Measurements from ENCODE around the gene PHACTR1. TPM values are rescaled to one million over a fixed set of nuclear protein-coding genes. Genes with fewer than 3 reads are reported as not detected.
"Not testable (repeated sequence)": the region's sequence is repeated elsewhere in the genome, so short reads cannot be mapped to it uniquely, and the experiment has no call there.

The PHACTR1 gene
- total and polyA plus RNA-seq, 2 donors (not counting 1 experiment from before 2014, with no cell fraction given): 0.60 to 1.2 TPM

GRCh38 chr6:12720310-12720709 is 3.7 kb downstream of the PHACTR1 start:
- Histone ChIP-seq H3K36me3 (ENCODE audit: control insufficient read depth, insufficient read depth, low read length) (no peaks in the 10 kb centered on the region), H2AFZ (ENCODE audit: low read length) (no peak overlapping the region), H3K4me1 (ENCODE audit: control insufficient read depth, extremely low read depth, insufficient read depth, low read length) (no peaks in the 10 kb centered on the region), H3K9ac (ENCODE audit: insufficient read depth, low read length) (no peak overlapping the region), H3K79me2 (ENCODE audit: control insufficient read depth, insufficient read depth, low read length) (no peaks in the 10 kb centered on the region), H3K27me3 (ENCODE audit: control insufficient read depth, insufficient read depth, low read length) (no peaks in the 10 kb centered on the region), H4K20me1 (ENCODE audit: control insufficient read depth, extremely low read depth, insufficient read depth, low read length) (no peaks in the 10 kb centered on the region), H3K9me3 (ENCODE audit: control insufficient read depth, insufficient read depth, low read depth, low read length) (no peaks in the 10 kb centered on the region), H3K27ac (ENCODE audit: insufficient read depth, low read length) (no peak overlapping the region), H3K4me2 (ENCODE audit: extremely low read depth, insufficient read depth, low read length) (no peak overlapping the region), H3K4me3 (replicated peaks in 1 of 4; ENCODE audit: control extremely low read depth in 1 of 4, insufficient read depth in 1 of 4, low read depth in 3 of 4, low read length in 4 of 4) (no peak overlapping the region)
- DNase-seq (ENCODE audit: low read depth in 2 of 2): no peak
- TF ChIP-seq CTCF (conservative IDR thresholded peaks at IDR 0.05 in 1 of 2, IDR thresholded peaks at IDR 0.05 in 1 of 2; ENCODE audit: low read depth in 1 of 2, low read length in 2 of 2): no peak
- no peak for TF ChIP-seq EZH2 (IDR thresholded peaks at IDR 0.05; ENCODE audit: low read length, missing control alignments)

- no peak for DNase-seq (ENCODE audit: low read depth in 2 of 2)
- no peak for TF ChIP-seq CTCF (conservative IDR thresholded peaks at IDR 0.05 in 1 of 2, IDR thresholded peaks at IDR 0.05 in 1 of 2; ENCODE audit: low read depth in 1 of 2, low read length in 2 of 2)
- TF ChIP-seq EZH2 (IDR thresholded peaks at IDR 0.05; ENCODE audit: low read length, missing control alignments): no peak
Measured at GRCh38 chr6:12725263-12725662, 8.7 kb downstream of the PHACTR1 start.

GRCh38 chr6:12729467-12729866 is 12.9 kb downstream of the PHACTR1 start:
- Histone ChIP-seq H3K27me3 (ENCODE audit: control insufficient read depth, insufficient read depth, low read length) (no peaks in the 10 kb centered on the region), H3K79me2 (ENCODE audit: control insufficient read depth, insufficient read depth, low read length) (no peaks in the 10 kb centered on the region), H3K4me3 (replicated peaks in 1 of 4; ENCODE audit: control extremely low read depth in 1 of 4, insufficient read depth in 1 of 4, low read depth in 3 of 4, low read length in 4 of 4) (no peak overlapping the region), H4K20me1 (ENCODE audit: control insufficient read depth, extremely low read depth, insufficient read depth, low read length) (no peaks in the 10 kb centered on the region), H3K9me3 (ENCODE audit: control insufficient read depth, insufficient read depth, low read depth, low read length) (no peaks in the 10 kb centered on the region), H3K36me3 (ENCODE audit: control insufficient read depth, insufficient read depth, low read length) (no peaks in the 10 kb centered on the region), H3K4me1 (ENCODE audit: control insufficient read depth, extremely low read depth, insufficient read depth, low read length) (no peaks in the 10 kb centered on the region), H3K27ac (ENCODE audit: insufficient read depth, low read length) (no peak overlapping the region), H3K9ac (ENCODE audit: insufficient read depth, low read length) (no peak overlapping the region), H3K4me2 (ENCODE audit: extremely low read depth, insufficient read depth, low read length) (no peak overlapping the region), H2AFZ (ENCODE audit: low read length) (no peak overlapping the region)
- no peak for DNase-seq (ENCODE audit: low read depth in 2 of 2)
- TF ChIP-seq CTCF (conservative IDR thresholded peaks at IDR 0.05 in 1 of 2, IDR thresholded peaks at IDR 0.05 in 1 of 2; ENCODE audit: low read depth in 1 of 2, low read length in 2 of 2): no peak
- TF ChIP-seq EZH2 (IDR thresholded peaks at IDR 0.05; ENCODE audit: low read length, missing control alignments): no peak

More at GRCh38 chr6:12725263-12725662, 8.7 kb downstream of the PHACTR1 start:
- H3K27ac ChIP-seq (ENCODE audit: insufficient read depth, low read length): no peak overlapping the region
- no peaks in the 10 kb centered on the region for H4K20me1 ChIP-seq (ENCODE audit: control insufficient read depth, extremely low read depth, insufficient read depth, low read length)
- H3K27me3 ChIP-seq (ENCODE audit: control insufficient read depth, insufficient read depth, low read length): no peaks in the 10 kb centered on the region
- no peaks in the 10 kb centered on the region for H3K4me1 ChIP-seq (ENCODE audit: control insufficient read depth, extremely low read depth, insufficient read depth, low read length)
- no peak overlapping the region for H3K9ac ChIP-seq (ENCODE audit: insufficient read depth, low read length)
- no peak overlapping the region for H3K4me3 ChIP-seq (replicated peaks in 1 of 4; ENCODE audit: control extremely low read depth in 1 of 4, insufficient read depth in 1 of 4, low read depth in 3 of 4, low read length in 4 of 4)
- H2AFZ ChIP-seq (ENCODE audit: low read length): no peak overlapping the region
- no peaks in the 10 kb centered on the region for H3K9me3 ChIP-seq (ENCODE audit: control insufficient read depth, insufficient read depth, low read depth, low read length)
- no peaks in the 10 kb centered on the region for H3K79me2 ChIP-seq (ENCODE audit: control insufficient read depth, insufficient read depth, low read length)
- no peaks in the 10 kb centered on the region for H3K36me3 ChIP-seq (ENCODE audit: control insufficient read depth, insufficient read depth, low read length)
- H3K4me2 ChIP-seq (ENCODE audit: extremely low read depth, insufficient read depth, low read length): no peak overlapping the region

- H3K9ac ChIP-seq (ENCODE audit: insufficient read depth, low read length); DNase-seq (ENCODE audit: low read depth in 2 of 2); H4K20me1 ChIP-seq (ENCODE audit: control insufficient read depth, extremely low read depth, insufficient read depth, low read length); H3K36me3 ChIP-seq (ENCODE audit: control insufficient read depth, insufficient read depth, low read length); H3K9me3 ChIP-seq (ENCODE audit: control insufficient read depth, insufficient read depth, low read depth, low read length); H3K4me2 ChIP-seq (ENCODE audit: extremely low read depth, insufficient read depth, low read length); H3K27ac ChIP-seq (ENCODE audit: insufficient read depth, low read length); H3K27me3 ChIP-seq (ENCODE audit: control insufficient read depth, insufficient read depth, low read length); H2AFZ ChIP-seq (ENCODE audit: low read length); H3K79me2 ChIP-seq (ENCODE audit: control insufficient read depth, insufficient read depth, low read length); H3K4me1 ChIP-seq (ENCODE audit: control insufficient read depth, extremely low read depth, insufficient read depth, low read length); H3K4me3 ChIP-seq (replicated peaks in 1 of 4; ENCODE audit: control extremely low read depth in 1 of 4, insufficient read depth in 1 of 4, low read depth in 3 of 4, low read length in 4 of 4): not testable (repeated sequence)
Measured at GRCh38 chr6:12730809-12731208, 14.2 kb downstream of the PHACTR1 start.

All from fibroblast of lung (primary cell).